Body of pancreas (tissue), 4 donors: ENCODE measurements around the gene TEAD1. TPM values are rescaled to one million over a fixed set of nuclear protein-coding genes. Genes with fewer than 3 reads are reported as not detected.

Experiments
- ATAC-seq: fragments of 150-250 bp; one replicate; pipeline ENCODE4 v1.9.1; 2016
- DNase-seq, 4 donors: peaks; one replicate each; pipeline ENCODE4 v3.0.0-alpha.2; 2019
- H3K27ac ChIP-seq, 4 donors: fragments of 200-600 bp; sonication (generic); 1 replicate in 3 of 4; 2 replicates in 1 of 4; pipeline versions ENCODE4 v1.5.1 to v1.6.1; 2016 to 2019; ENCODE audit warnings: mild to moderate bottlenecking in 1 of 4, mixed read lengths in 1 of 4, moderate library complexity in 1 of 4
- H3K27me3 ChIP-seq, 2 donors: fragments of 200-600 bp; sonication (generic); one replicate each; pipeline ENCODE4 v1.6.0; 2016; ENCODE audit warnings: mild to moderate bottlenecking in 1 of 2
- H3K36me3 ChIP-seq, 2 donors: fragments of 200-600 bp; sonication (generic); replicated peaks in 1 of 2; 2 replicates each; pipeline ENCODE4 v1.5.1; 2016; ENCODE audit warnings: low read depth in 2 of 2; ENCODE audit not compliant: insufficient read depth in 1 of 2
- H3K4me1 ChIP-seq: fragments of 200-600 bp; sonication (generic); one replicate; pipeline ENCODE4 v1.6.0; 2016
- H3K4me3 ChIP-seq, 2 donors: fragments of 200-600 bp; sonication (generic); 1 replicate in 1 of 2; 2 replicates in 1 of 2; pipeline ENCODE4 v1.5.1; 2016 to 2019
- H3K9me3 ChIP-seq, 3 donors: fragments of 200-600 bp; sonication (generic); 1 replicate in 2 of 3; 2 replicates in 1 of 3; pipeline ENCODE4 v1.5.1; 2016
- CTCF ChIP-seq, 7 experiments: fragments of 450-650 bp in 4 of 7; fragments of 200-600 bp in 3 of 7; sonication (generic) in 3 of 7; IDR thresholded peaks; one replicate each; pipeline ENCODE4 v1.5.1; 2016 to 2019; ENCODE audit warnings: antibody characterized with exemption in 7 of 7
- POLR2A ChIP-seq, 3 donors: fragments of 450-650 bp; IDR thresholded peaks; one replicate each; pipeline ENCODE4 v1.6.1; 2016; ENCODE audit warnings: antibody characterized with exemption in 3 of 3, mild to moderate bottlenecking in 2 of 3
- WGBS, 2 donors: methylation state at CpG; one replicate each; pipeline ENCODE4 v1.1.5; 2017; 5-methylcytosine and 5-hydroxymethylcytosine counted together
- intact Hi-C: fragments of 100-400 bp; cut with DNase I; formaldehyde crosslinking; loops from one replicate; pipeline ENCODE4 v1.15.1; 2023
- total RNA-seq, 2 donors: library from RNA; depleted of rRNA; stranded (reverse); fragments of >200 nt; gene quantifications; one replicate each; pipeline ENCODE4 v1.1.0, GENCODE V29; 2016

Gene TEAD1
- total RNA-seq, 2 donors from 2014 or later = 36.9 to 55.0 TPM

- peaks cover 0 to 2% of the 10 kb centered on the region in 2 donors for H3K36me3 ChIP-seq
- no peaks in the 10 kb centered on the region for H3K27me3 ChIP-seq
- ATAC-seq (peak; percentile 37), DNase-seq (peak in 3 of 4 donors; percentile 20 to 47 (median 45))
- peak overlapping the region; percentile 11 to 57 (median 32) for H3K27ac ChIP-seq
- no peak overlapping the region for H3K4me3 ChIP-seq
- TF ChIP-seq POLR2A (IDR thresholded peaks at IDR 0.05) = no peak
- no peak for TF ChIP-seq CTCF (IDR thresholded peaks at IDR 0.05)
- intact Hi-C loops = no loop called here
- peaks cover 33% of the 10 kb centered on the region for H3K4me1 ChIP-seq
- no peaks in the 10 kb centered on the region for H3K9me3 ChIP-seq
Measured at GRCh38 chr11:12897390-12897789, 223.2 kb downstream of the TEAD1 start.

GRCh38 chr11:12897867-12898266 lies 223.6 kb downstream of the TEAD1 start:
- Histone ChIP-seq H3K27me3 (no peaks in the 10 kb centered on the region), H3K36me3 (peaks cover 0 to 2% of the 10 kb centered on the region in 2 donors), H3K9me3 (no peaks in the 10 kb centered on the region), H3K4me3 (no peak overlapping the region), H3K27ac (peak overlapping the region; percentile 11 to 57 (median 32)), H3K4me1 (peaks cover 33% of the 10 kb centered on the region)
- peak in 3 of 4 donors; percentile 23 to 45 (median 32) for DNase-seq
- TF ChIP-seq POLR2A (IDR thresholded peaks at IDR 0.05) (no peak), CTCF (IDR thresholded peaks at IDR 0.05) (no peak)
- intact Hi-C loops = no loop called here
- 28 to 34% methylated on average over 3 of the region's 3 CpGs for WGBS, 2 donors
- ATAC-seq = peak; percentile 48

- ATAC-seq (peak; percentile 72), DNase-seq (peak in 1 of 4 donors; percentile 36)
- Histone ChIP-seq H3K27me3 (no peaks in the 10 kb centered on the region), H3K4me1 (peaks cover 22% of the 10 kb centered on the region), H3K9me3 (no peaks in the 10 kb centered on the region), H3K27ac (peak overlapping the region in 1 of 4 donors; percentile 29), H3K36me3 (peaks cover 0 to 2% of the 10 kb centered on the region in 2 donors), H3K4me3 (no peak overlapping the region)
- 60 to 62% methylated on average over 2 of the region's 2 CpGs for WGBS, 2 donors
- intact Hi-C loops = no loop called here
- TF ChIP-seq CTCF (IDR thresholded peaks at IDR 0.05) (no peak), POLR2A (IDR thresholded peaks at IDR 0.05) (no peak)
Measured at GRCh38 chr11:12900496-12900895, 226.3 kb downstream of the TEAD1 start.

- no peaks in the 10 kb centered on the region for H3K9me3 ChIP-seq
- peaks cover 22% of the 10 kb centered on the region for H3K4me1 ChIP-seq
- ATAC-seq (no peak), DNase-seq (no peak)
- no peak overlapping the region for H3K4me3 ChIP-seq
- intact Hi-C loops = no loop called here
- WGBS, 2 donors = 100% methylated on average over 1 of the region's 1 CpG
- no peaks in the 10 kb centered on the region for H3K27me3 ChIP-seq
- H3K36me3 ChIP-seq = peaks cover 0 to 2% of the 10 kb centered on the region in 2 donors
- no peak overlapping the region for H3K27ac ChIP-seq
- TF ChIP-seq POLR2A (IDR thresholded peaks at IDR 0.05) (no peak), CTCF (IDR thresholded peaks at IDR 0.05) (no peak)
Measured at GRCh38 chr11:12901272-12901671, 227.1 kb downstream of the TEAD1 start.

- DNase-seq (no peak), ATAC-seq (no peak)
- Histone ChIP-seq H3K27me3 (no peaks in the 10 kb centered on the region), H3K4me1 (peaks cover 19% of the 10 kb centered on the region), H3K4me3 (no peak overlapping the region), H3K36me3 (peaks cover 0 to 2% of the 10 kb centered on the region in 2 donors), H3K9me3 (no peaks in the 10 kb centered on the region), H3K27ac (no peak overlapping the region)
- intact Hi-C loops = no loop called here
- no peak for TF ChIP-seq CTCF (IDR thresholded peaks at IDR 0.05)
- no peak for TF ChIP-seq POLR2A (IDR thresholded peaks at IDR 0.05)
- 88 to 94% methylated on average over 5 to 7 of the region's 7 CpGs for WGBS, 2 donors
Measured at GRCh38 chr11:12901874-12902481, 227.8 kb downstream of the TEAD1 start.
